ENCODE results near the gene MOSMO.
"Not testable (repeated sequence)": the region's sequence is repeated elsewhere in the genome, so short reads cannot be mapped to it uniquely, and the experiment has no call there.

The MOSMO gene

DNA sequence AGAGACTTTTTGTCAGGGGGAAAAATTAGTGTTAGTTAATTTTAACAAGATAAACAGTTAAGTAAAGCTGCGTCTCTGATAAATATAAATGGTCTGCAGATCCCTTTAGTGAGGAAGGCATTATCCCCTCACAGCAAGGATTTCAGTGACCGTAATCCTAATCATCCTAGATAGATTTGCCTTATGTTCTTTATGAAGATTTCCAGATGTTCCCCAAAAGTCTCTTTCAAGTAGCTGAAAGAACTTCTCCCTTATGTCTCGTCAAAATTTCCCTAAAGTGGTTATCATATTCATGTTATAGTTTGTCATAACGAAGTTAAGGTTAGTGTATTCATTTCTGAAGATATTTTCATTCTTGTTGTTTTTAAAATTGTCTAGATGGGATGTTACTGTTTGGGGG lies 5.6 kb downstream of the MOSMO start:
- H3K36me3 ChIP-seq: no peaks in the 10 kb centered on the region
- H3K4me3 ChIP-seq (ENCODE audit: low read depth, low read length): no peak overlapping the region
- H3K9me3 ChIP-seq: no peaks in the 10 kb centered on the region
- no peaks in the 10 kb centered on the region for H3K4me1 ChIP-seq
- H3K27me3 ChIP-seq: no peaks in the 10 kb centered on the region
- TF ChIP-seq CTCF (IDR thresholded peaks at IDR 0.05; ENCODE audit: low read depth, low read length): no peak
- no peak for DNase-seq

DNA sequence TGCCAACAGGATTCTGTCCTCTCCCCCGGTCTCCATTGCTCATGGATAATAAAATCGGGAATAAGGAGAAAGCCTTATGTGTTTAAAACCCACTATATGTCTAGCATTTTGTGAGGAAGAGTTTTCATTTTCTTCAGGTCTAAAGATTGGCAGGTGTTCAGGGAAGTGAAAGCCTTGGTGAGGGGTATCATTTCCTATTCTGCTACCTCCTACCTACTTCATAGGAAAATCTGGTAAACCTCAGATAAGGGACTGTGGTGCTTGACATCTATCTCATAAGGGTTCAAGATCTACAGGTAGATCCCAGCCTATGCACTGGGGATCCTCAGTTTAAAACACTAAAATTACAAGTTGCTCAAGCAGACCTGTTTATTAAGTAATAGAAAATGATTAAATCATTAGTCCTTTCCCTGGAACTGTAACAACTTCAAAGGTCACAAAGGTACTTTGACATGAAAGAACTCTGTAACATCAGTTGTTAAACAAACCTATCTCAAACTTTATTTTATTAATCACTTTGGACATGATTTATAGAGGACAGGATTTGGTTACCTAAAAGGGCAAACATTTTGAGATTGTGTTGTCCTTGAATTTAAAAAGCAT lies 6.5 kb downstream of the MOSMO start:
- Histone ChIP-seq H3K9me3 (no peaks in the 10 kb centered on the region), H3K4me3 (ENCODE audit: low read depth, low read length) (no peak overlapping the region), H3K4me1 (peaks cover 4% of the 10 kb centered on the region; the same call in 1 of the 2 replicates), H3K27me3 (no peaks in the 10 kb centered on the region), H3K36me3 (no peaks in the 10 kb centered on the region)
- TF ChIP-seq CTCF (IDR thresholded peaks at IDR 0.05; ENCODE audit: low read depth, low read length): no peak
- DNase-seq: no peak

DNA sequence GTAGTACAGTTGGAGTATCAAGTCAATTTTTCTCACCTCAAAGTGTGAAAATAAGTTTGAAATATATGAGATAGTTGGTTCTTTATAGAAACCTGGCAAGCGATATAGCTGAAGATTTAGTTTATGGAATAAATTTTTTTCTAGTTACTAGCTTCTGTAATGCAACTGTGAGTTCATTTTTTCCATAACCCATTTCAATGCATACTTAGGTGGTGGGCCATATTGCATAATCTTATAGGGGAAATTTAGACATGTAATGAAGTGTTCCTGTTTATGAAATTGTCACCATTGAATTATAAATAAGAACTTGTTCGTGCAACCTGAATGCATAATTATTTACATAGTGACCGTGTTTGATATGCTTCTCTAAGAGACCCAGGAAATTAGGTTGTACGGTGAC lies 9.0 kb downstream of the MOSMO start:
- no peak for TF ChIP-seq CTCF (IDR thresholded peaks at IDR 0.05; ENCODE audit: low read depth, low read length)
- Histone ChIP-seq H3K27me3 (no peaks in the 10 kb centered on the region), H3K4me1 (peaks cover 4% of the 10 kb centered on the region; the same call in 1 of the 2 replicates), H3K36me3 (no peaks in the 10 kb centered on the region), H3K9me3 (no peaks in the 10 kb centered on the region), H3K4me3 (ENCODE audit: low read depth, low read length) (no peak overlapping the region)
- DNase-seq: no peak

GRCh38 chr16:22018559-22018958 lies 10.6 kb downstream of the MOSMO start:
- DNase-seq: no peak
- Histone ChIP-seq H3K9me3 (no peaks in the 10 kb centered on the region), H3K4me3 (ENCODE audit: low read depth, low read length) (no peak overlapping the region), H3K4me1 (peaks cover 4% of the 10 kb centered on the region; the same call in 1 of the 2 replicates), H3K36me3 (no peaks in the 10 kb centered on the region), H3K27me3 (no peaks in the 10 kb centered on the region)
- TF ChIP-seq CTCF (IDR thresholded peaks at IDR 0.05; ENCODE audit: low read depth, low read length): no peak

GRCh38 chr16:22022151-22022550 lies 14.2 kb downstream of the MOSMO start:
- TF ChIP-seq CTCF (IDR thresholded peaks at IDR 0.05; ENCODE audit: low read depth, low read length): no peak
- Histone ChIP-seq H3K9me3 (no peaks in the 10 kb centered on the region), H3K36me3 (no peaks in the 10 kb centered on the region), H3K4me1 (peaks cover 4% of the 10 kb centered on the region; the same call in 1 of the 2 replicates), H3K4me3 (ENCODE audit: low read depth, low read length) (no peak overlapping the region), H3K27me3 (no peaks in the 10 kb centered on the region)
- DNase-seq: no peak

DNA sequence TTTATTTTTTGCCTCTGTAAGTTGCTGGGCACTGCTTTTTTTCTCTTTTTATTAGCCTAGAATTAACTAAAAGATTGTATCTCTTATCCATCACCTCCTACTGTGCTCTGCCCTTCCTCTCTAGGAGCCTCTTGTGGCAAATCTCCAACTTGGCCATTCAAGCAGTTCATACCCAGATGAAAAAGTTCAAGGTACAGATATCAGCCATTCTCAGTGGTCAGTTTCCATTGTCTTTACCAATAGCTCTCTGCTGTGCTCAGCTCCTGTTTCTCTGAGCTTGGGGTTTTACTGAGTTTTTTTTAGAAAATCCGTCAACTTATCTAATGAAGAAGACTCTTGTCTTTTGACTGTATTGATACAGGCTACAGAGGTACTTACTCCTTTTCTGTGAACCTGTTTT lies 15.6 kb downstream of the MOSMO start:
- no peak for DNase-seq
- Histone ChIP-seq H3K4me1 (peaks cover 4% of the 10 kb centered on the region; the same call in 1 of the 2 replicates), H3K36me3 (no peaks in the 10 kb centered on the region), H3K4me3 (ENCODE audit: low read depth, low read length) (no peak overlapping the region), H3K9me3 (no peaks in the 10 kb centered on the region), H3K27me3 (no peaks in the 10 kb centered on the region)
- no peak for TF ChIP-seq CTCF (IDR thresholded peaks at IDR 0.05; ENCODE audit: low read depth, low read length)

DNA sequence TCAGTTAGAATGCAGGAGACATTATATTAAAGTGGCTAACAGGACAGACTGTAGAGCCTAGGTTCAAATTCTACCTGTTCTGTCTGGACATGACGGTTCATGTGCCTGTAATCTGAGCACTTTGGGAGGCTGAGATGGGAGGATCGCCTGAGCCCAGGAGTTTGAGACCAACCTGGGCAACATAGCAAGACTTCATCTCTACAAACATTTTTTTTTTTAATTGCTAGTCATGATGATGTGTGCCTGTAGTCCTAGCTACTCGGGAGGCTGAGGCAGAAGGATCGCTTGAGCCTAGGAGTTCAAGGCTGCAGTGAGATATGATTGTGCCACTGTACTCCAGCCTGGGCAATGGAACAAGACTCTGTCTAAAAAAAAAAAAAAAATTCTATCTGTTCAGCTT lies 16.9 kb downstream of the MOSMO start:
- not testable (repeated sequence) for H3K9me3 ChIP-seq; DNase-seq; H3K27me3 ChIP-seq; H3K4me1 ChIP-seq; H3K4me3 ChIP-seq (ENCODE audit: low read depth, low read length); H3K36me3 ChIP-seq
